ENCODE results near the gene PELI2. TPM values are rescaled to one million over a fixed set of nuclear protein-coding genes. Genes with fewer than 3 reads are reported as not detected.

The PELI2 gene
- total RNA-seq (ENCODE audit: insufficient read depth, low replicate concordance): 9.1 TPM

DNA sequence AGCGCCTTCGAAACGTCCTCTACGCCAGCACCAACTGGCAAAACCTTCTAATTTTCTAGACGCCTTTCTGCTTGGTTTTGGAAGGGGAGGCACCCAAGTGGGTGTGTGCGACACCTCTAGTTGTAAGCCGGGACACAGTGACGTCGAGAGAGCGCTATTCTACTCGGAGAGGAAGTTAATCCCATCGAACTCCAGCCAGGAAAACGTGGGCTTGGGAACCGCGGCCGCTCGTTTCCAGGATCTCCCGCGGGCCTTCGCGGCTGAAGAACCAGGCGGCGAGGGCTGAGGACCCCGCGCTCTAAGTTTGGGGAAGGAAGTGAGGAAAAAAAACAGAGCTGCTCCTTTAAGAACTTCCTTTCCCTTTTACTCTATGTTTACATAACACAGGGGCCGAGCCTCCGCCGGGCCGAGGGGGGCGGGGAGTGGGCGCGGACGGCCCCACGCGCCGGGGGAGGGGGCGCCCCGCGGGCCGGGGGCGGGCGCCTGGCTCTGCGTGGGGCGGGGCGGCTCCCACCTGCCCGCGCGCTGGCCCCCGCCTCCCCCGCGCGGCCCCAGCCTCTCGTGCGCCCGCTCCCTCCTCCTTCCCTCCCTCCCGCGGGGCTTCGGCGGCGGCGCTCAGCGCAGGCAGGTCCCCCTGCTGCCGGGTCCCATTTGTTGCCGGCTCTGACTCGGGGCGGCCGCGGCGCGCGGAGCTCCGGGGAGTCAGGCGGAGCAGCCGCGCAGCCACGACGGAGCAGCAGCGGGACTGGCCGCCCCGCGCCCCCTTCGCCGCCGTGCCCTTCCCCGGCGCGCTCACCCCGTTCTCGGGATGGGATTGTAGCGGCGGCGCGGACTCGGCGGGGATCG is at the start of gene PELI2:
TSS of gene PELI2 (plus strand) at position 647 of the 846 bp plus-strand sequence. CDS start 250 bp downstream, outside the sequence.
- peak; percentile 84 for DNase-seq (ENCODE audit: low spot score)

DNA sequence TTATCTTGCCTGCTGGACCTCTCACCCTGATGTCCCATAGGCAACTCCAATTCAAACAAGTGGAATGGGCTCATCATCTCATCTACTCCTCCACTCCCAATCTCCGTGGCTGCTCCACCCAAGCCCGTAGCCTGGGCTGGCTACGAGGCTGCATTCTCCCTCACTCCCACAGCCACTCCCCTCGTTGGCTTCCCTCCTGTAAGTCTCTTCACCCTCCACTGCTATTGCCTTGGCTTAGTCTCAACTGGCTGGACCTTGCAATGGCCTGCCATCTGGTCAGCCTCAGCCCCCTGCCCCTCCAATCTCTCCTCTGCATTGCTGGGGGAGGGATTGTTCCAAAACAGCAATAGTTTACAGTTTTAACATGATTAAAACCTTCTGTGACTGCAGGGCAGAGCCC is 44.4 kb upstream of the PELI2 start:
- DNase-seq (ENCODE audit: low spot score): no peak

DNA sequence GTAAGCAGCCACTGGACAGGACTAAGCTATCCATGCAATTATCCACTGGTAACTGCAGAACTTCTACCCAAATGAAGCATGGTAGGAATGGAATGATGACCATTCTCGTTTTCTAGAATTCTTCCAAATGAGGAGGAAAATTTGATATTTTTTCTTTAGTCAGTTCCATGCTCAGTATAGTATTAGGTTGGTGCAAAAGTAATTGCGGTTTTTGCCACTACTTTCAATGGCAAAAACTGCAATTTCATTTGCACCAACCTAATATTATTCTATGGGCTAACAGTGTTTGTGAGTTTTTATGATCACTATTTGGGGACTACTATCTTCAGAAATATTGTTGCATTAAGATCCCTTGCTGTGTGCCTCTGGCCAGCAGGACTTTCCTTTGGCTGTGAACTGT is 42.9 kb upstream of the PELI2 start:
- DNase-seq (ENCODE audit: low spot score): no peak

DNA sequence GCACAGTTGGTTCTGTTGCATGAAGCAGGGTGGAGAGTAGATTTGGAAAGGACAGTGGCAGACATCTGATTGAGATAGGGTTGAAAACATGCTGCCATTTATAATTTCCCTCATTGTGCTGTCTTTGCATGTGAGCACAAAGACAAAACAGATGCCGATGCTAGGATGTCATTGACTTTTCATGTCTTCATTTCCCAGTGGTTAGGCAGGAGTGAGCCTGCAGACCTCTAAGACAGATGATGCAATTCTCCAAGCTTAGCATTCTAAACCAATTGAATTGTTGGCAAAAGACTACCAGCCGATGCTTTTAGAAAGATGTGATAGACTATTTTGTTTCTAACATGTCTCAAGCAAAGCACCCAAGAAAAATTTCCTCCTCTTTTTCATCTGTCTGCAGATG is 37.1 kb upstream of the PELI2 start:
- no peak for DNase-seq (ENCODE audit: low spot score)

DNA sequence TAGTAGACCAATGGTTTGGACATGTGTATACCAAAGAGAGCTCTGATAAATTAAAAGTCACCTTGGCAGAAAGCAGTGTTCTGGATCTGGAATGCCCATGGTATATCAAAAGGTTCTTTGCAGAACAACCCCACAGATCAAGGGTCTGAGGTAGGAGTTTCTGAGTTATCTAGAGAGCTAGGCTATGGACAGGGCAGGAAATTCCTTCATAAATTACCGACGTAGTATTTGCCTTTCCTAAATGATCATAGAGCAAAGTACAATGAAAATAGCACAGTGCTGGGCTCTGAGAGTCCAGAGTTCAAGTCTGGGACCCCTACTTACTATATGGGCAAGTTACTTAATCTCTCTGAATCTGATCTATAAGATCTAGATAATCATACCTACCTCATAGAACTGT is 35.3 kb upstream of the PELI2 start:
- DNase-seq (ENCODE audit: low spot score): no peak

GRCh38 chr14:56085471-56085870 is 32.7 kb upstream of the PELI2 start:
- no peak for DNase-seq (ENCODE audit: low spot score)

DNA sequence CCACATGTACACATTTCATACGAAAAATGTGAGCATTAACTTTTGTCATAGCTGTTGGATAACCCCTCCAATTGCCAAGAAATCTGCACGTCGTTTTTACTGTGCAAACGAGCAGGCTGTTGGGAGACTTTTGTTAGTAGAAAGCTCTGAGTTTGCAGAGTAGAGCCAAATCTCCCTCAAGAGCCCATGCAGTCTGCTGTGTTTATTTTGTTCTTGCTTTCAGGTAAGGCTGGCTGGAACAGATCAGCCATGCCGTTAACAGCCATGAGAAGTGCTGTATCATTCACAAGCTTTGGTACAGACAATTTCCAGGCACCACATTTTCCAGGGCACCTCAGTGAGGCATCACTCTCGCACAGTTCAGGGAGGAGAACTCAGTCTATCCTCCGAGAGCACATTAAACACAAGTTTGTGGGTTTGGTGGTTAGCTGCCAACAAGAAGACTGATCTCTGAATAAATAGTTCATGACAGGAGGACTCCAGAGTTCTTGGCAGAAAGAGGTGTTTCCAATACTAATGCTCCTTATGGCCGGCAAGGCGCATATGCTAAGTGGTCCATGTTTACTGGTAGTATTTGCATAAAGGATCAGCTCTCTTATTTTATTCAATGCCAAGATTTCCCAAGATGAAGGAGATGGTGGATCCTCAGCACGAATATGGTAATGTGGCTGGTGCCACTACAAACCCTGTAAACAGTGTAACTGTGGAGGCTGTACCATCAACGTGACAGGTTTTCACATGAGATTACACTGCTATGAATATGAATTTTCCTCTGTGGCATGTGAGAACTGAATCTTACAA is 30.3 kb upstream of the PELI2 start:
- DNase-seq (ENCODE audit: low spot score): no peak

GRCh38 chr14:56088941-56089340 is 29.3 kb upstream of the PELI2 start:
- DNase-seq (ENCODE audit: low spot score): no peak

GRCh38 chr14:56092763-56093162 is 25.4 kb upstream of the PELI2 start:
- no peak for DNase-seq (ENCODE audit: low spot score)

GRCh38 chr14:56094076-56094475 is 24.1 kb upstream of the PELI2 start:
- no peak for DNase-seq (ENCODE audit: low spot score)

DNA sequence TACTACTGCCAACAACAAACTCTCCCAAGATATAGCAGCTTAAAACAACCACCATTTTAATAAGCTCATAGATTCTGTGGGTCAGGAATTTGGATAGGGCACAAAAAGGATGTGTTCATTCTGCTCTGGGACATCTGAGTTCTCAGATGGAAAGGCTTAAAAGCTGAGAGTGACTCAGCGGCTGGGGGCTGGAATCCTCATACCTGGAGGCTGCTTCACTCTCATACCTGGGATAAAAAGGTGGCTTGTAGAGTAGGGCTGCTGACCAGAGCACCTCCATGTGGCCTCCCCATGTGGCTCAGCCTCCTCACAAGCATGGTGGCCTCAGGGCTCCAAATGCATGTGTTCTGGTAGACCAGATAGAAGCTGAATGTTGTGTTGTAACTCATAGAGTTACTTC is 20.2 kb upstream of the PELI2 start:
- no peak for DNase-seq (ENCODE audit: low spot score)

GRCh38 chr14:56099081-56099797 is 19.0 kb upstream of the PELI2 start:
- peak; percentile 26 for DNase-seq (ENCODE audit: low spot score)

- peak; percentile 76 for DNase-seq (ENCODE audit: low spot score)
These were observed 17.7 kb upstream of the PELI2 start for GRCh38 chr14:56100556-56100955.

DNA sequence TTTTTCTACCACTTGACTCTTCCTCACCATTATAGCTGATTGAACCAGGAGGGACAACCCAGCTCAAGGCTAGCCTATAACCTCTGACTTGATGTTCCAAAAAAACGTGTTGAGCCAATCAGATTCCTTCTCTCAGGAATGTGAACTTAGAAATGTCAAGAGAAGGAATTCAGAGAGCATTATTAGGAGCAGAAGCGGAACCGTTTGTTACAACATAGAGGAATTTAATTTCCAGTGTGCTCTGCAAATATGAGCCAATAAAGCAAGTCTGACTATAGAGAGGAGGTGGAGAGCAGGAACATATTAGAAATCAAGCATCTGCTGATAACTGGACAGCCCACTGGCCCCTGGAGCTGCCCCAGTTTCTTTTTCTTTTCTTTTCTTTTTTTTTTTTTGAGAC is 15.3 kb upstream of the PELI2 start:
- no peak for DNase-seq (ENCODE audit: low spot score)

DNA sequence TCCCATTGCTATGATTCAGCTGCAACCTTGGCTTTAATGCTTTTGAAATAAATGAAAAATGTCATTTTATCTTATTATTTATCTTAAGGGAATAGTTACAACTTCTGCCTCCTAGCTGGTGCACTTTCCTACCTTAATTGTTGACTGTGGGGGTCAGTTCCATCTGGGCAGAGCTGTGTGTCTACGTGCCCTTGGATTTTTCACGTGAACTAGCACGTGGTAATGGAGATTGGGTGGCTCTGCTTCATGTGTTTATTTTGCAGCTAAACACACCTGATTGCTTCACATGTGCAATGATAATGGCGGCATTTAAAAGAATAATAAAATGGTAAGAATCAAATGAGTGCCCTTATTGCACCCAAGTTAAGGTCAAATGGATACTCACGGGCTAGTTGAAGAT is 10.6 kb upstream of the PELI2 start:
- no peak for DNase-seq (ENCODE audit: low spot score)

DNA sequence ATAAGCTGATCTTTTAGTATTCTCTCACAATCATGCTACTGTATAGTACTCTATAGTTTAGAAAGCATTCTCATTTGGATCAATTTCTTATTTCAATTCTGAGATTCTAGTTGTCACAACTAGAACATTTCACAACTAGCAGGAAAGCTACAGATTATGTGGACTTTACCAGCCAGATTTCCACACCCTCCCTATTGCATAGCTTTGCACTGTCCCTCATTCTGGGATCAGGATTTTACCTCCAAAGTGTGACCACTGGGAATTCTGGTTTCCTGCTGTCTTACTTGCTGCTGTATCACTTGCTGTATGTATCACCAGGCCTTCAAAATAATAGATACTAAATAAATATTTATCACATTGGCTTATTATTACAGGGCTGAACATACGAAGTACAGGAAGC is 10.2 kb upstream of the PELI2 start:
- no peak for DNase-seq (ENCODE audit: low spot score)

GRCh38 chr14:56112781-56113180 is 5.4 kb upstream of the PELI2 start:
- no peak for DNase-seq (ENCODE audit: low spot score)

DNA sequence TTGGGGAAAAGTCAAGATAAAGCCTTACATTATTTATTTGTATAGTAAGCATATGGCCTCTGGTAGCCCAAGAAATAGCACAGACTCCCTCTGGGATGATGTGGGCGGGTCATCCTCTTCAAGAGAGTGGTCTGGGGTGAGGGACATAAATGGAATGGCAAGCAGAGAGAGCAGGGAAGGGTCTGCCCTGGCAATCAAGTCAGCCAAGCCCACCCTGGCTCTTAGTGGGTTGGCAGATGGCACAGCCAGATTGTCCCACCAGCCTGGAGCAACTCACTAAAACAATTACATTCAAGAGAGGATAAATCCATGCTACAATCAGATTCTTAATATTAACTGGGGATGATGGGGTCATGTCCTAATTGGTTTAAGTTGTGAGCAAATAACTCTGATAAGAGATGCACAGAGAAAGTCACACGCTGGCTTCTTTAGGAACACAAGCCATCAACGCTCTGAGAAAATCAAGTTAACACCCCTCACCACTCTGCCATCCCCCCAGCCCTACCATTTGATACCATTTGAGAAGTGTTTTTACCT is 2.8 kb upstream of the PELI2 start:
- DNase-seq (ENCODE audit: low spot score): no peak

DNA sequence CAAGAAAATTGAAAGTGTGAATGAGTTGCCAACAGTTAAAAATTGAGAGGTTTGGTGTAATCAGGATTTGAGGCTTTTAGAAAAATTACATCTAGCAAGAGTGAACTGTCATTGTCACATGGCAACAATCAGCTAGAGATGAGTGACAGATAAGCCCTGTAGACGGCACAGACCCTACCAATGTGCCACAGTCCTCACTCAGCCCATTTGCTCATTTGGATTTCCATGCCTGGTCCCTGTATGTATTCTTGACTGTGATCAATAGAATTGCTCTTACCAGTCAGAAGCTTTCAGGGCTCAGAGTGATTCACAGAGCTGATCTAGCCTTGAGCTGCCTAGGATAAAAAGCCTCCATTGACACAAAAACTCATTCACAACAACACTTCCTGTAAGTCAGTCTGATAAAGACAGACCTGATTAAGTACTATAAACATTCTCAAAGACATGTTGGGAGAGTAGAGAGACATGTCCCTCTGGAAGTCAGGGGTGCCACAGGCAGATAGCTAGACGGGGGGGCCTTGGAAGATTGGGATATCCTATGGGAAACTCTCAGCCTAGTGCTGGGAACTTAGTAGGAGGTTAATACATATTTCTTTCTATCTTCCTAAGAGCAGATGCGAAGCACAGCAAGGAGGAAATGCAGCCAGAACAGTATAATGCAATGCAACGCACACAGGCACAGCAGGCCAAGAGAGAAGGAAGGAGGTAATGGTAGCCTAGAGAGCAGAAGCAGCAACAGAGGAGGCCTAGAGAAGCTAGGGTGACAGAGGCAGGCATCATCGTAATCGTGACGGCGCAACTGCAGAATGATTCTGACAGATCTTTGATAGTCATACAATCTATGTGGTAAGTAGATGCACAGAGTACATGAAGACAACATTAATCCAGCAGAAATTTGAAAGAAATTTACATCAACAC is 2.0 kb upstream of the PELI2 start:
- DNase-seq (ENCODE audit: low spot score): no peak

DNA sequence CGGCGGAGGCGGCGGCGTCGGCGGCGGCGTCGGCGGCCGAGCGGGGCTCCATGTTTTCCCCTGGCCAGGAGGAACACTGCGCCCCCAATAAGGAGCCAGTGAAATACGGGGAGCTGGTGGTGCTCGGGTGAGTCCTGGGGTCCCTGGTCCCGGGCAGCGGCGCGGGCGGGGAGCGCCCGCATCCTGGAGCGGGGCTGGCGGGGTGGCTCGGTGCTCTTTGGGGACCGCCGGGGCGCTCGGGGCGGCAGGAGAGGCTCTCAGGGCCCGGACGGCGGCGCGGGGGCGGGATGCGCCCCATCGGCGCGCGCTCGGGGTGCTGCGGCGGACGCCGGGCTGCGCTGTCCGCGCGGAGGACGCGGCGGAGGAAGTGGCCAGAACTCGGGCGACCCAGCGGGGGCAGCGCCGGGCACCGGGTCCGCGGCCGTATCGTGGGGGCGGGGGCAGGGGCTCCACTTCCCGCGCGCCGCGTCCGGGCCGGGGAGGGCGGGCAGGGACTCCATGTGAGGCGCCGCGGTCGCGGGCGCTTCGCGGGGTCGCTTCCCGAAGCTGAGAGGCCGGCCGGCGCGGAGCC is 485 bp downstream of the PELI2 start:
- DNase-seq (ENCODE audit: low spot score): no peak
